NCI-H1105 treated with DMSO at 0.1 percent for 48 hours (cell line): Measurements from ENCODE around the gene SMIM10.
"Not testable (repeated sequence)": the region's sequence is repeated elsewhere in the genome, so short reads cannot be mapped to it uniquely, and the experiment has no call there.

Experiments
- DNase-seq: peaks from one replicate; lab custom pipeline; 2025; lab: John Stamatoyannopoulos, UW

The SMIM10 gene

GRCh38 chrX:135010921-135011320 is 20.1 kb downstream of the SMIM10 start:
- DNase-seq = no peak

GRCh38 chrX:135015523-135016245 is 24.9 kb downstream of the SMIM10 start:
- no peak for DNase-seq

GRCh38 chrX:135019890-135020289 is 29.1 kb downstream of the SMIM10 start:
- DNase-seq = not testable (repeated sequence)

- not testable (repeated sequence) for DNase-seq
These were observed 33.0 kb downstream of the SMIM10 start for GRCh38 chrX:135023791-135024190.

- no peak for DNase-seq
These were observed 33.7 kb downstream of the SMIM10 start for GRCh38 chrX:135024526-135024925.

- not testable (repeated sequence) for DNase-seq
These were observed 39.6 kb downstream of the SMIM10 start for GRCh38 chrX:135030207-135030963.

GRCh38 chrX:135041149-135042123 is 50.6 kb downstream of the SMIM10 start:
- DNase-seq = not testable (repeated sequence)
